GM19328 (cell line): ENCODE data around the gene KCNIP4.
"Not testable (repeated sequence)": the region's sequence is repeated elsewhere in the genome, so short reads cannot be mapped to it uniquely, and the experiment has no call there.

Source experiments
- ATAC-seq: cut with Tn5 transposase; IDR thresholded peaks from one replicate; pipeline ENCODE4 v1.9.1; 2021; ENCODE audit warnings: mild to moderate bottlenecking, moderate library complexity; ENCODE audit not compliant: unreplicated experiment

The KCNIP4 gene

GRCh38 chr4:21948347-21949072 lies at the start of gene KCNIP4:
Gene KCNIP4, minus strand, starts transcription at chr4:21948772.
- ATAC-seq = no peak

- not testable (repeated sequence) for ATAC-seq
Measured at GRCh38 chr4:21996618-21997017, 48.0 kb upstream of the KCNIP4 start.

GRCh38 chr4:21992330-21992729 lies 43.8 kb upstream of the KCNIP4 start:
- no peak for ATAC-seq

- no peak for ATAC-seq
Measured at GRCh38 chr4:21991562-21991961, 43.0 kb upstream of the KCNIP4 start.

- no peak for ATAC-seq
Measured at GRCh38 chr4:21991050-21991449, 42.5 kb upstream of the KCNIP4 start.

GRCh38 chr4:21989351-21989750 lies 40.8 kb upstream of the KCNIP4 start:
- no peak for ATAC-seq

- no peak for ATAC-seq
Measured at GRCh38 chr4:21986307-21986706, 37.7 kb upstream of the KCNIP4 start.

- no peak for ATAC-seq
Measured at GRCh38 chr4:21982087-21982486, 33.5 kb upstream of the KCNIP4 start.

- ATAC-seq = no peak
Measured at GRCh38 chr4:21979196-21979595, 30.6 kb upstream of the KCNIP4 start.

- ATAC-seq = no peak
Measured at GRCh38 chr4:21976166-21976565, 27.6 kb upstream of the KCNIP4 start.

- ATAC-seq = no peak
Measured at GRCh38 chr4:21973850-21974249, 25.3 kb upstream of the KCNIP4 start.

GRCh38 chr4:21964762-21965319 lies 16.3 kb upstream of the KCNIP4 start:
- no peak for ATAC-seq

- no peak for ATAC-seq
Measured at GRCh38 chr4:21962691-21963090, 14.1 kb upstream of the KCNIP4 start.

- no peak for ATAC-seq
Measured at GRCh38 chr4:21960793-21961192, 12.2 kb upstream of the KCNIP4 start.

- ATAC-seq = no peak
Measured at GRCh38 chr4:21954916-21955315, 6.3 kb upstream of the KCNIP4 start.

- no peak for ATAC-seq
Measured at GRCh38 chr4:21953653-21954052, 5.1 kb upstream of the KCNIP4 start.

- ATAC-seq = no peak
Measured at GRCh38 chr4:21952549-21952948, 4.0 kb upstream of the KCNIP4 start.

GRCh38 chr4:21949073-21949457 lies 493 bp upstream of the KCNIP4 start:
- ATAC-seq = no peak

- no peak for ATAC-seq
Measured at GRCh38 chr4:21947791-21948346, 703 bp downstream of the KCNIP4 start.

GRCh38 chr4:21946858-21947257 lies 1.7 kb downstream of the KCNIP4 start:
- ATAC-seq = no peak

- no peak for ATAC-seq
Measured at GRCh38 chr4:21921526-21922180, 26.9 kb downstream of the KCNIP4 start.

- no peak for ATAC-seq
Measured at GRCh38 chr4:21915761-21916160, 32.8 kb downstream of the KCNIP4 start.
